Measurements from ENCODE around the gene PNMA6F. TPM values are rescaled to one million over a fixed set of nuclear protein-coding genes. Genes with fewer than 3 reads are reported as not detected.
A peak's percentile ranks its signal among the peaks of the same experiment; 100 is the strongest.

The PNMA6F gene
- total RNA-seq, 2 donors from 2014 or later: not detected

DNA sequence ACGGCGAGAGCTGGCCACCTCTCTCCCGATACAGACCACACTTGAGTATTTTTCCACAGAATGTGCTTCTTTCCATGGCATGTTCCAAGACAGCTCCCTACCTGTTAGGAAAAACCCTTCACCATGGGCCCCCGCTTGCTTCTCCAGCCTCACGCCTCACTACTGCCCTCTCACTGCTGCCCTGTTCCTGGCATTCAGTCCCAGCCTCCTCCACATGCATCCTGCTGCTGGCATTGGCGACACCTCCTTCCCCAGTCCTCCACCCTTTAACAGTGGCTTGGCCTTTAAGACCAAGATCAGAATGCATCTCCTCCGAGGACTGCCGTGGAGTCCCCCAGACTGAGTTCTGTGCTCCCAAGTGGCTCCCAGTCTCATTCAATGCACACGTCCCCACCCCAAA lies 10.7 kb downstream of the PNMA6F start:
- Mint-ChIP-seq H3K36me3 (ENCODE audit: low read depth) (no peaks in the 10 kb centered on the region), H3K4me1 (peaks cover 3% of the 10 kb centered on the region)

DNA sequence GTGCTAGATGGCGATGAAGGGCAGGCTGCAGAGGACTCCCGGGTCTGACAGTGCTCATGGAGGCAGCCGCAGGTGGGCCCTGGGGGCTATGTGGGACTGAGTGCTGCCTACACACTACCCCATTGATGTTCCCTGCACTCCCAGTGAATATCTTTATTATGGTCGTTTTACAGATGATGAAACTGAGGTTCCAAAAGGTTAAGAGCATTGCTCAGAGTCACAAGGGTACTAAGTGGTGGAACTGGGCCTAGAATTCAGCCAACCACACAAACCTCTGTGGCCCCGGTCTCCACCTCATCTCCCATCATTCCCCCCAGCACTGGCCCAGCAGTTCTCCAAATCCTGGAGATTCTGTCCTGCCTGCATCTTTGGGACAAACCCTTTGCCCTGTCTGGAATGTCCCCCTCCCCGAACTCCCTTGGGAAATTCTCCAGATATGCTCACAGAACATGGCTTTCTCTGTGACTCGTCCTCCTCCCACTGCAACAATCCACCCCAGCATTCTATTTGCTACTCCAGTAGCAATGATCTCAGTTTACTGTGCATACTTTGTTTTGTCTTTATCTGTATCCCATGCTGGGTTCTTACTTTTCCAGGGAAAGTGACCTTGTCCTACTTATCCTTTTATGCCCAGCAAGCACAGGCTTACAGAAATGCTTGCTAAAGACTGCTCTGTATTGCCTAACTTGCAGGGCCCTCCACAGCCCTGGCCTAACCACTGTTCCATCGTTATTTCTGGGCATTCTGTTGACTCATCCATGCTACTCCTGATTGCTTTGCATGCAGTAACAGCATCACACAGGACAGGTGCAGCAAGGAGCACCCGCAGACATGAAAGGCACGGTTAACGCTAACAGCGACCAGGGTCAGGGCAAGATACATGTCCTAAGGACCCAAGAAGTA lies 14.0 kb downstream of the PNMA6F start:
- WGBS, 2 experiments (ENCODE audit: insufficient coverage in 1 of 2, insufficient read length in 1 of 2): 84 to 100% methylated on average over 4 to 12 of the region's 12 CpGs
- H3K27me3 ChIP-seq (ENCODE audit: control insufficient read depth, insufficient read depth, low read length, poor library complexity, severe bottlenecking): peaks cover 6% of the 10 kb centered on the region
- no peaks in the 10 kb centered on the region for H3K4me1 ChIP-seq (ENCODE audit: control insufficient read depth, insufficient read depth, low read length)
- Mint-ChIP-seq H3K4me1 (peaks cover 3% of the 10 kb centered on the region), H3K27me3 (ENCODE audit: insufficient read depth) (peaks cover 38% of the 10 kb centered on the region), H3K36me3 (ENCODE audit: low read depth) (no peaks in the 10 kb centered on the region), H3K4me3 (no peak overlapping the region), H3K27ac (no peak overlapping the region), H3K9me3 (peaks cover 82% of the 10 kb centered on the region)
- H3K4me3 ChIP-seq (ENCODE audit: low read length): no peak overlapping the region
- TF ChIP-seq, protein P1, sequence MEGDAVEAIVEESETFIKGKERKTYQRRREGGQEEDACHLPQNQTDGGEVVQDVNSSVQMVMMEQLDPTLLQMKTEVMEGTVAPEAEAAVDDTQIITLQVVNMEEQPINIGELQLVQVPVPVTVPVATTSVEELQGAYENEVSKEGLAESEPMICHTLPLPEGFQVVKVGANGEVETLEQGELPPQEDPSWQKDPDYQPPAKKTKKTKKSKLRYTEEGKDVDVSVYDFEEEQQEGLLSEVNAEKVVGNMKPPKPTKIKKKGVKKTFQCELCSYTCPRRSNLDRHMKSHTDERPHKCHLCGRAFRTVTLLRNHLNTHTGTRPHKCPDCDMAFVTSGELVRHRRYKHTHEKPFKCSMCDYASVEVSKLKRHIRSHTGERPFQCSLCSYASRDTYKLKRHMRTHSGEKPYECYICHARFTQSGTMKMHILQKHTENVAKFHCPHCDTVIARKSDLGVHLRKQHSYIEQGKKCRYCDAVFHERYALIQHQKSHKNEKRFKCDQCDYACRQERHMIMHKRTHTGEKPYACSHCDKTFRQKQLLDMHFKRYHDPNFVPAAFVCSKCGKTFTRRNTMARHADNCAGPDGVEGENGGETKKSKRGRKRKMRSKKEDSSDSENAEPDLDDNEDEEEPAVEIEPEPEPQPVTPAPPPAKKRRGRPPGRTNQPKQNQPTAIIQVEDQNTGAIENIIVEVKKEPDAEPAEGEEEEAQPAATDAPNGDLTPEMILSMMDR (conservative IDR thresholded peaks at IDR 0.05): no peak
- DNase-seq: no peak
- H3K36me3 ChIP-seq (ENCODE audit: control insufficient read depth, insufficient read depth, low read length): no peaks in the 10 kb centered on the region
- no peak overlapping the region for H3K27ac ChIP-seq (ENCODE audit: low read depth, low read length)
- H3K9ac ChIP-seq (ENCODE audit: extremely low read depth, low read length, poor library complexity, severe bottlenecking): no peak overlapping the region
- H3K9me3 ChIP-seq (ENCODE audit: control insufficient read depth, low read length): no peaks in the 10 kb centered on the region

More for the DNA sequence above, 10.7 kb downstream of the PNMA6F start:
- peaks cover 11% of the 10 kb centered on the region for H3K27me3 Mint-ChIP-seq (ENCODE audit: insufficient read depth)
- TF ChIP-seq, protein P1 (conservative IDR thresholded peaks at IDR 0.05): peak; percentile 47
- H3K36me3 ChIP-seq (ENCODE audit: control insufficient read depth, insufficient read depth, low read length): no peaks in the 10 kb centered on the region
- no peaks in the 10 kb centered on the region for H3K27me3 ChIP-seq (ENCODE audit: control insufficient read depth, insufficient read depth, low read length, poor library complexity, severe bottlenecking)
- no peaks in the 10 kb centered on the region for H3K9me3 ChIP-seq (ENCODE audit: control insufficient read depth, low read length)
- whole genome bisulfite sequencing, 2 experiments (ENCODE audit: insufficient coverage in 1 of 2, insufficient read length in 1 of 2): 88% methylated on average over 9 of the region's 9 CpGs; no CpG with 5 or more reads in 1 of the 2 experiments
- H3K4me3 Mint-ChIP-seq: no peak overlapping the region
- no peak overlapping the region for H3K27ac Mint-ChIP-seq
- no peak overlapping the region for H3K27ac ChIP-seq (ENCODE audit: low read depth, low read length)
- no peaks in the 10 kb centered on the region for H3K4me1 ChIP-seq (ENCODE audit: control insufficient read depth, insufficient read depth, low read length)
- no peak overlapping the region for H3K4me3 ChIP-seq (ENCODE audit: low read length)
- no peak overlapping the region for H3K9ac ChIP-seq (ENCODE audit: extremely low read depth, low read length, poor library complexity, severe bottlenecking)
- peaks cover 59% of the 10 kb centered on the region for H3K9me3 Mint-ChIP-seq
- DNase-seq: peak; percentile 64

DNA sequence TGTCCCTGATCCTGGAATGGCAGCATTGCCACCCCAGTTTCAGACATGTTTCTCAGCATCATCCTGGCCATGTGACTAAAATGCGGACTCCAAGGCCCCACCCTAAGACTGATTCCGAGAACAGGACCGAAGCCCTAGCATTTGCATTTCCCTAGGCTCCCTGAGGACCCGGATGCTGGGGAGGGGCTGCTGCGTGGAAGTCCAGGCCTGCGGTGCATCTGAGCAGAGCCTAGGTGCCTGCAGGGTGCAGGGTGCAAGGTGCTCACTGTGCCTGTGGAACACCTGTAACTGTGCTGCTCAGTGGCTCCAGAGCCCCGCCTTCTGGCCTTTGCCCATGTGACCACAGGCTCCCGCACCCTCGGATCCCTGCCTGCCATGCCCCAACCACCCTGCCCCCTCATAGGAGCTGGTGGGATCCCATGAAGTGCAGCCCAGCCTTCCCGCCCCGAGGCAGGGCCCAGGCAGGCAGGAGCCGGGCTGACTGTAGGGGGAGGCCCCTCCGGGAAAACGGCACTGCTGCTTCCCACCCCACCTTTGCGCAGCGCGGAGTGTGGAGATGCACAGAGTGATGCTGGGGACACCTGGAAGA lies 14.9 kb downstream of the PNMA6F start:
- H3K36me3 ChIP-seq (ENCODE audit: control insufficient read depth, insufficient read depth, low read length): no peaks in the 10 kb centered on the region
- Mint-ChIP-seq H3K27ac (no peak overlapping the region), H3K9me3 (peaks cover 81% of the 10 kb centered on the region), H3K36me3 (ENCODE audit: low read depth) (no peaks in the 10 kb centered on the region), H3K4me1 (peaks cover 3% of the 10 kb centered on the region), H3K4me3 (no peak overlapping the region), H3K27me3 (ENCODE audit: insufficient read depth) (peaks cover 43% of the 10 kb centered on the region)
- DNase-seq: no peak
- H3K9me3 ChIP-seq (ENCODE audit: control insufficient read depth, low read length): no peaks in the 10 kb centered on the region
- H3K27ac ChIP-seq (ENCODE audit: low read depth, low read length): no peak overlapping the region
- peaks cover 6% of the 10 kb centered on the region for H3K27me3 ChIP-seq (ENCODE audit: control insufficient read depth, insufficient read depth, low read length, poor library complexity, severe bottlenecking)
- TF ChIP-seq, protein P1 (conservative IDR thresholded peaks at IDR 0.05): no peak
- 91 to 97% methylated on average over 5 to 17 of the region's 17 CpGs for WGBS, 2 experiments (ENCODE audit: insufficient coverage in 1 of 2, insufficient read length in 1 of 2)
- no peak overlapping the region for H3K9ac ChIP-seq (ENCODE audit: extremely low read depth, low read length, poor library complexity, severe bottlenecking)
- no peak overlapping the region for H3K4me3 ChIP-seq (ENCODE audit: low read length)
- no peaks in the 10 kb centered on the region for H3K4me1 ChIP-seq (ENCODE audit: control insufficient read depth, insufficient read depth, low read length)
